ENCODE measurements around the gene IKBIP.

DNA sequence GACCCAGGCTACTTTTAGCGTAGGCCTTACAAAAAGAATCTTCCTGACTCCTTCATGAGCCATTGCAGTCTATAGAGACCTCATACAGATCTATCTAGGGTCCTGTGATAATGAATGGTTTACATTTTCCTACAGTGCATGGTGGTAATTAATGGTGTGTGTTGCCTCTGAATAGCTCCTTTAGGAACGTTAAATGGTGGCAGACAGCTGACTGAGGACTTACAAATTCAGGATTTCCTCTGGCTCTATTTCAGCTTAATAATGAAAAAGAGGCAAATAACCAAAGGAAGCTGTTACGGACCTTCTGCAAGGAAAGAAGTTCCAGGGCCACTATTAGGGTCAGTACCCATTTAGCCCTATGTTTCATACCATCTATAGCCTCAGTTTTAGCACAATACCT is 5.1 kb downstream of the IKBIP start:
- TF ChIP-seq, protein P1, sequence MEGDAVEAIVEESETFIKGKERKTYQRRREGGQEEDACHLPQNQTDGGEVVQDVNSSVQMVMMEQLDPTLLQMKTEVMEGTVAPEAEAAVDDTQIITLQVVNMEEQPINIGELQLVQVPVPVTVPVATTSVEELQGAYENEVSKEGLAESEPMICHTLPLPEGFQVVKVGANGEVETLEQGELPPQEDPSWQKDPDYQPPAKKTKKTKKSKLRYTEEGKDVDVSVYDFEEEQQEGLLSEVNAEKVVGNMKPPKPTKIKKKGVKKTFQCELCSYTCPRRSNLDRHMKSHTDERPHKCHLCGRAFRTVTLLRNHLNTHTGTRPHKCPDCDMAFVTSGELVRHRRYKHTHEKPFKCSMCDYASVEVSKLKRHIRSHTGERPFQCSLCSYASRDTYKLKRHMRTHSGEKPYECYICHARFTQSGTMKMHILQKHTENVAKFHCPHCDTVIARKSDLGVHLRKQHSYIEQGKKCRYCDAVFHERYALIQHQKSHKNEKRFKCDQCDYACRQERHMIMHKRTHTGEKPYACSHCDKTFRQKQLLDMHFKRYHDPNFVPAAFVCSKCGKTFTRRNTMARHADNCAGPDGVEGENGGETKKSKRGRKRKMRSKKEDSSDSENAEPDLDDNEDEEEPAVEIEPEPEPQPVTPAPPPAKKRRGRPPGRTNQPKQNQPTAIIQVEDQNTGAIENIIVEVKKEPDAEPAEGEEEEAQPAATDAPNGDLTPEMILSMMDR (IDR thresholded peaks at IDR 0.05 in 2 of 3, conservative IDR thresholded peaks at IDR 0.05 in 1 of 3; ENCODE audit: borderline replicate concordance in 1 of 3, insufficient read depth in 1 of 3, low read depth in 2 of 3, low read length in 2 of 3), result no peak
- TF ChIP-seq EZH2 (IDR thresholded peaks at IDR 0.05) (no peak), EGR1 (IDR thresholded peaks at IDR 0.05; ENCODE audit: low read depth) (no peak)
- TF ChIP-seq, protein P2, sequence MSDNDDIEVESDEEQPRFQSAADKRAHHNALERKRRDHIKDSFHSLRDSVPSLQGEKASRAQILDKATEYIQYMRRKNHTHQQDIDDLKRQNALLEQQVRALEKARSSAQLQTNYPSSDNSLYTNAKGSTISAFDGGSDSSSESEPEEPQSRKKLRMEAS (IDR thresholded peaks at IDR 0.05), result no peak

Measured in HCT116 (cell line).